A673 (cell line): Measurements from ENCODE around the gene AP3D1. TPM values are rescaled to one million over a fixed set of nuclear protein-coding genes. Genes with fewer than 3 reads are reported as not detected.
A peak's percentile ranks its signal among the peaks of the same experiment; 100 is the strongest.

Experiments
- BruUV-seq: library from RNA; stranded (reverse); fragments of 400-500 nt; replicated peaks from 2 replicates; lab custom pipeline; 2021; lab: Mats Ljungman, UMichigan
- CTCF ChIA-PET: fragments of 300-600 bp; sonication (Branson Sonifier 250); formaldehyde crosslinking; loops from one replicate; lab custom pipeline; 2022; ENCODE audit warnings: antibody characterized with exemption; lab: Charles Lee
- POLR2A ChIA-PET: fragments of 300-600 bp; sonication (Branson Sonifier 250); formaldehyde crosslinking; loops from one replicate; lab custom pipeline; 2022; ENCODE audit warnings: antibody characterized with exemption; ENCODE audit not compliant: low non-redundant PET; lab: Charles Lee
- DNase-seq: peaks from one replicate; pipeline ENCODE4 v3.0.0-alpha.2; 2015; ENCODE audit warnings: low spot score
- H3K27ac ChIP-seq: fragments of 200-600 bp; sonication (generic); 2 replicates; pipeline ENCODE4 v1.5.1; 2016; ENCODE audit warnings: mixed run types, low read depth, mild to moderate bottlenecking, mixed read lengths, antibody characterized with exemption, low read length; ENCODE audit not compliant: poor library complexity, severe bottlenecking
- H3K27me3 ChIP-seq: fragments of 200-600 bp; sonication (generic); replicated peaks from 2 replicates; pipeline ENCODE4 v1.6.1; 2017; ENCODE audit warnings: mixed run types, low read depth, mild to moderate bottlenecking, mixed read lengths, antibody characterized with exemption, low read length; ENCODE audit not compliant: insufficient read depth, poor library complexity
- H3K36me3 ChIP-seq: fragments of 200-600 bp; sonication (generic); 2 replicates; pipeline ENCODE4 v1.6.1; 2016; ENCODE audit warnings: mixed run types, mild to moderate bottlenecking, mixed read lengths, antibody characterized with exemption, low read length; ENCODE audit not compliant: insufficient read depth, poor library complexity, severe bottlenecking
- H3K4me1 ChIP-seq: fragments of 200-600 bp; sonication (generic); 2 replicates; pipeline ENCODE4 v1.6.1; 2017; ENCODE audit warnings: mixed run types, mild to moderate bottlenecking, mixed read lengths, antibody characterized with exemption, low read length; ENCODE audit not compliant: insufficient read depth, poor library complexity, severe bottlenecking
- H3K4me3 ChIP-seq: fragments of 200-600 bp; sonication (generic); 2 replicates; pipeline ENCODE4 v1.5.1; 2016; ENCODE audit warnings: low read depth, mixed run types, mild to moderate bottlenecking, mixed read lengths, low read length; ENCODE audit not compliant: poor library complexity, severe bottlenecking
- H3K9me3 ChIP-seq: fragments of 200-600 bp; sonication (generic); 2 replicates; pipeline ENCODE4 v1.6.1; 2016; ENCODE audit warnings: mixed run types, low read depth, mild to moderate bottlenecking, mixed read lengths, antibody characterized with exemption, low read length; ENCODE audit not compliant: poor library complexity, severe bottlenecking
- CTCF ChIP-seq: fragments of 300-800, 200-600 bp; sonication (generic); conservative IDR thresholded peaks from 2 replicates; pipeline ENCODE4 v1.5.1; 2017; ENCODE audit warnings: low read depth, mild to moderate bottlenecking, antibody characterized with exemption, low read length, moderate library complexity, mixed read lengths
- EZH2 ChIP-seq: fragments of 200-600 bp; sonication (generic); IDR thresholded peaks from 2 replicates; pipeline ENCODE4 v1.6.1; 2017; ENCODE audit warnings: borderline replicate concordance, low read depth, mild to moderate bottlenecking, mixed read lengths, antibody characterized with exemption, low read length; ENCODE audit not compliant: poor library complexity, severe bottlenecking
- intact Hi-C: fragments of 100-400 bp; cut with micrococcal nuclease; formaldehyde crosslinking; loops from one replicate; pipeline ENCODE4 v1.10.0; 2022; ENCODE audit not compliant: unreplicated experiment
- total RNA-seq: library from RNA; stranded (reverse); gene quantifications from 2 replicates; pipeline ENCODE4 v1.2.3, GENCODE V29; 2021

Gene AP3D1
- total RNA-seq, 1 experiment from 2014 or later = 148 TPM

DNA sequence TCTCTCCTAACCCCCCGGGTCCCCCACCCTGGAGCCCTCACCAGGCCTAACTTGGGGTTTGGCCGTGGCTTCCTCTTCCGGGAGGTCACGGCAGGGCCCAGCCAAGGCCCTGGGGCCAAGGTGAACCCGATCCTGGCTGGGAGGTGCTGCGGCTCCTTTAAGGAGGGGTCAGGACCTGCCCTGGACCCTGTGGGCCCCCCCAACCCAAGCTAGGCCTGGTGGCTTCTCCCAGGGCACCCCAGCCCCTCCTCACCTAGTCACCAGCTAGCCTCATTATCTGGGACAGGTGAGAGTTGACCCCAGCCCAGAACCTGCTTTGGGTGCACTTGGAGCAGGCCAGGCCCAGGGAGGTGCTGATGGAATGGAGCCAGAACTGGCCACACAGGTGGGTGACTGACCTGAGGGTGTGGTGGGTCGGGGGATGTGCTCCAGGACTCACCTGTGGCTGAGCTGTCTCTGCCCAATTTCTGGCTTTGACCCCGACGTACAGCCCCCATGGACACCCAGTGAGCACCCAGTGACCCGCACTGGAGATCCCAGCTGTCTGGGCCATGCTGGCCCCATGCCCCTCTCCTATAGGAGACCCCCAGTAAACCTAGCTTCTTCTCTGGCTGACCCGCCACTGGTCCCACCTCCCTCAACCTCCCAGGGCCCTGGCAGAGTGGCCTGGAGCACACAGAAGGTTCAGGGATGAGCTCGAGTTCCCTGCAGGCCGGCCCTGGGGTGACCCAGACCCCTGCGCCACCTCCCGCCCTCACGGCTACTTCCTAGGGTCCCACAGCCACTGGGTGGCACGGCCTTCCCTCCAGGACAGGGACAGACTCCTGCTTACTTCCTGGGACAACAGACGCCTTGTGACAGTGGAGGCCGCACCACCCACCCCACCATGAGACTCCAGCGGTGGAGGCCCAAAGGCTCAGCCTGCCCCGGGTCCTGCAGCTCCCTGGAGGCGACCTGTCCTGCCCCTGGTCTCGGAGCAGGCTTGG lies 93.6 kb downstream of the AP3D1 start:
- intact Hi-C loops = no loop called here
- H3K36me3 ChIP-seq = no peaks in the 10 kb centered on the region
- BruUV-seq = no TSS peak
- no peaks in the 10 kb centered on the region for H3K27me3 ChIP-seq
- CTCF ChIA-PET = no interaction called here
- no peak for DNase-seq
- H3K27ac ChIP-seq = peak overlapping the region; percentile 72
- no peaks in the 10 kb centered on the region for H3K9me3 ChIP-seq
- POLR2A ChIA-PET = no interaction called here
- H3K4me3 ChIP-seq = no peak overlapping the region
- TF ChIP-seq EZH2 = no peak
- no peak for TF ChIP-seq CTCF
- H3K4me1 ChIP-seq = peaks cover 34% of the 10 kb centered on the region

GRCh38 chr19:2056837-2057192 lies 94.6 kb downstream of the AP3D1 start:
- BruUV-seq = no TSS peak

GRCh38 chr19:2055931-2056836 lies 95.2 kb downstream of the AP3D1 start:
- Histone ChIP-seq H3K27me3 (no peaks in the 10 kb centered on the region), H3K36me3 (no peaks in the 10 kb centered on the region), H3K9me3 (no peaks in the 10 kb centered on the region), H3K27ac (peak overlapping the region; percentile 83), H3K4me3 (no peak overlapping the region), H3K4me1 (peaks cover 30% of the 10 kb centered on the region)
- TF ChIP-seq EZH2 (no peak), CTCF (no peak)
- POLR2A ChIA-PET = no interaction called here
- BruUV-seq = no TSS peak
- peak; percentile 71 for DNase-seq
- CTCF ChIA-PET = no interaction called here
- intact Hi-C loops = no loop called here

More at GRCh38 chr19:2056837-2057192, 94.6 kb downstream of the AP3D1 start:
- no peaks in the 10 kb centered on the region for H3K27me3 ChIP-seq
- no peak overlapping the region for H3K27ac ChIP-seq
- H3K36me3 ChIP-seq = no peaks in the 10 kb centered on the region
- no peak for TF ChIP-seq EZH2
- intact Hi-C loops = no loop called here
- POLR2A ChIA-PET = no interaction called here
- no peak overlapping the region for H3K4me3 ChIP-seq
- DNase-seq = no peak
- H3K9me3 ChIP-seq = no peaks in the 10 kb centered on the region
- peaks cover 30% of the 10 kb centered on the region for H3K4me1 ChIP-seq
- CTCF ChIA-PET = no interaction called here
